GM10266 (cell line): ENCODE data around the gene LRRC45.

Experiments
- DNase-seq: peaks from one replicate; pipeline ENCODE4 v3.0.0; 2012; ENCODE audit errors: extremely low spot score
- TF ChIP-seq, protein P1 (sequence below): IDR thresholded peaks from 2 replicates; pipeline ENCODE4 v1.5.1; 2012; ENCODE audit warnings: mild to moderate bottlenecking, low read depth; ENCODE audit not compliant: control insufficient read depth, insufficient read depth; ENCODE audit errors: missing control alignments

LRRC45 gene

DNA sequence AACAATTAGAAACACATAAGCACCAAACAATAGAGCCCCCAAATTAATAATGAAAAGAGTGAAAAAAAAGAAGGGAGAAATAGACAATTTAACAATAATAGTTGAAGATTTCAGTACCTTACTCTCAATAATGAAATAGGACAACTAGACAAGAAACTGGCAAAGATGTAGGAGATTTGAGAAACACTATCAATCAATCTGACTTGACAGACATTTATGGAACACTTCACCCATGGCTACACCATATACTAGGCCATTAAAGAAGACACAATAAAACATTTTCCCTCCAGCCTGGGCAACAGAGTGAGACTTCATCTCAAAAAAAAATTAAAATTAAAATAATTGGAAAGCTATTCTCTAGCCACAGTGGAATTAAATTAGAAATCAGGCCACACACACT lies 47.5 kb downstream of the LRRC45 start:
- no peak for DNase-seq
- TF ChIP-seq, protein P1, sequence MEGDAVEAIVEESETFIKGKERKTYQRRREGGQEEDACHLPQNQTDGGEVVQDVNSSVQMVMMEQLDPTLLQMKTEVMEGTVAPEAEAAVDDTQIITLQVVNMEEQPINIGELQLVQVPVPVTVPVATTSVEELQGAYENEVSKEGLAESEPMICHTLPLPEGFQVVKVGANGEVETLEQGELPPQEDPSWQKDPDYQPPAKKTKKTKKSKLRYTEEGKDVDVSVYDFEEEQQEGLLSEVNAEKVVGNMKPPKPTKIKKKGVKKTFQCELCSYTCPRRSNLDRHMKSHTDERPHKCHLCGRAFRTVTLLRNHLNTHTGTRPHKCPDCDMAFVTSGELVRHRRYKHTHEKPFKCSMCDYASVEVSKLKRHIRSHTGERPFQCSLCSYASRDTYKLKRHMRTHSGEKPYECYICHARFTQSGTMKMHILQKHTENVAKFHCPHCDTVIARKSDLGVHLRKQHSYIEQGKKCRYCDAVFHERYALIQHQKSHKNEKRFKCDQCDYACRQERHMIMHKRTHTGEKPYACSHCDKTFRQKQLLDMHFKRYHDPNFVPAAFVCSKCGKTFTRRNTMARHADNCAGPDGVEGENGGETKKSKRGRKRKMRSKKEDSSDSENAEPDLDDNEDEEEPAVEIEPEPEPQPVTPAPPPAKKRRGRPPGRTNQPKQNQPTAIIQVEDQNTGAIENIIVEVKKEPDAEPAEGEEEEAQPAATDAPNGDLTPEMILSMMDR: no peak

DNA sequence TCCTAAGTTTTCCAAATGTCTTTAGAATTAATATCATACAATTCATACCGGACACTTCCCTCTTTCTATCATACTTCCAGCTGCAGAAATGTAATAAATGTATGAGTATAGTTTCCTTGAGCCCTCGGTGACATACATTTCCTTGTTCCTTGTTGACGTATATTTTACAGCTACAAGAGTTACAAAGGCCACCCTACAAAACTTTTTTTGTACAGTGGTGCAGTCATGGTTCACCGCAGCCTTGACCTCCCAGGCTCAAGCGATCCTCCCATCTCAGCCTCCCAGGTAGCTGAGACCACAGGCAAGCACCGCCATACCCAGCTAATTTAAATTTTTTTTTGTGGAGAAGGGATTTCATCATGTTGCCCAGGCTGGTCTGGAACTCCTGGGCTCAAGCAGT lies 49.7 kb downstream of the LRRC45 start:
- DNase-seq: no peak
- TF ChIP-seq, protein P1: no peak

DNA sequence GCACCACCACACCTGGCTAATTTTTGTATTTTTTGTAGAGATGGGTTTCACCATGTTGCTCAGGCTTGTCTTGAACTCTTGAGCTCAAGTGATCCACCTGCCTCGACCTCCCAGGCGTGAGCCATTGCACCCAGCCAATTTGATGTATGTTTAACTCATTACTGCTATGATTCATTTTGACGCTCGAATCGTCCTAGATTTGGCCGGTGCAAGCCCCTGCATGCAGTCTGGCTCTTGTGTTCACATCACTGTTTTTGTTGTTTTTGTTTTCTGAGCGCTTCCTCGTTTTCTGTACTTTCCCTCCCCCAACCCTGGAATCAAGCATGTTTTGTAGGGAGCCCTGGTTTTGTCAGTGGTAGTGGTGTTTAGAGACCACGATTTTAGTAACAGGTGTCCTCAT lies 50.3 kb downstream of the LRRC45 start:
- TF ChIP-seq, protein P1: no peak
- DNase-seq: no peak

DNA sequence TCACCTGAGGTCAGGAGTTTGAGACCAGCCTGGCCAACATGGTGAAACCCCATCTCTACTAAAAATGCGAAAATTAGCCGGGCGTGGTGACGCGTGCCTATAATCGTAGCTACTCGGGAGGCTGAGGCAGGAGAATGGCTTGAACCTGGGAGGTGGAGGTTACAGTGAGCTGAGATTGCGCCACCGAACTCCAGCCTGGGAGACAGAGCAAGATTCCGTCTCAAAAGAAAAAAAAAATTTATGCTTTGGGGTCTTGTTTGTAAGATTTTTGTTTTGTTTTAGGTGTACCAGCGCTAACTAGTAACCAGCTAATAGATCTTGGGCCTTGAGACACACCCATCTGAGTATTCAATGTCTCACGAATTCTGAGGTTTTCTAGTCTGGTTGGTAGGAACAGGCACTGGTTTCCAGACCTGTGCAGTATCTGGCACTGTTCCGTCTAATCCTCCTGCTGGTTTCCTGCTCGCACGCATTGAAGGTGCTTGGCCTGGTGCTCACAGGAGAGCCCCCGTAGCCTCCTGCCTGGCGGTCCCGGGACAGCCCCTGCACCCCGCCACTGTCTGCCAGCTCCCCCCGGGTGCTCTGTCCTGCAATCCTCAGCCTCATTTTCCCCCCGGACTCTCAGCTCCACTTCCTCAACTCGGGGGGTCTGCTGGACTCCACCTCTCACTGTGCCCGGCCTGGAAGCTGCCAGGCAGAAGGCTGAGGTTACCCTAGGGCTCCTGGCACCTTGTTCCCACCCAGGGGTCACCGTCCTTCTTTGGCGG lies 53.1 kb downstream of the LRRC45 start:
- no peak for DNase-seq
- TF ChIP-seq, protein P1: no peak

DNA sequence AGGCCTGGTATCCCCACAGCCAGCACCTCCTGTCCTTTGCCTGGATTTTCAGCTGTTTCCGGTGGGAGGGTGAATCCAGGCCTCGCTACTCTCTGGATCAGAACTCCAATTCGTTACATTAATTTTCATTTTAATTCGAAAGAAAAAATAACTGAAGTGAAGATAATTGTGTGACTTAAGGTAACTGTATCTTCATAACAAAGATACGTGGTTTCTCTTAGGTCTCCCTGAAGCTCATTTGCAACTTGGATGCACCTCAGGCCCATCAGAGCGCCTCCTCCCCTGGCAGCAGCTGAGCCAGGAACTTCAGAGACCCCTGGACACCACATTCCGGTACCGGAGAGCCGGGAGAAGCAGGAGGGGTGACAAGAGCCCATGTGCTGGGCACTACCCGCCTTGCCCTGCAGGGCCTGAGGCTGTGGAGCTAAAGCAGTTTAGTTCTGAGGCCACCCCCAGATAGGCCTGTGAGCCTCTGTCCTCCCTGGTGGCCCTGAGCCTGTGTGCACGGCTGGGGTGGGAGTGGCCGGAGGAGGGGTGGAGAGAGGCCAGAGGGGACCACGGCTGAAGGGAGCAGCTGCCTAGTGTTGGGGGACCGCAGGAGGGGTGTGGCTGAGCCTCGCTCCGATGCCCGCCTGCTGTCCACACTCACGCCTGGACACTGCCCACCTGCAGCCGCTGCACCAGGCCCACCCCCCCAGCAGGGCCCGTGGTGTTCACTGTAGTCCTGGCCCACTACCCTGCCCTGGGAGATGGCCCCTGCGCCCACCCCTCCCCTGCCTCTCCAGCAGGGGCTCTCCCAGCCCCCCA lies 53.9 kb downstream of the LRRC45 start:
- TF ChIP-seq, protein P1: no peak
- no peak for DNase-seq

DNA sequence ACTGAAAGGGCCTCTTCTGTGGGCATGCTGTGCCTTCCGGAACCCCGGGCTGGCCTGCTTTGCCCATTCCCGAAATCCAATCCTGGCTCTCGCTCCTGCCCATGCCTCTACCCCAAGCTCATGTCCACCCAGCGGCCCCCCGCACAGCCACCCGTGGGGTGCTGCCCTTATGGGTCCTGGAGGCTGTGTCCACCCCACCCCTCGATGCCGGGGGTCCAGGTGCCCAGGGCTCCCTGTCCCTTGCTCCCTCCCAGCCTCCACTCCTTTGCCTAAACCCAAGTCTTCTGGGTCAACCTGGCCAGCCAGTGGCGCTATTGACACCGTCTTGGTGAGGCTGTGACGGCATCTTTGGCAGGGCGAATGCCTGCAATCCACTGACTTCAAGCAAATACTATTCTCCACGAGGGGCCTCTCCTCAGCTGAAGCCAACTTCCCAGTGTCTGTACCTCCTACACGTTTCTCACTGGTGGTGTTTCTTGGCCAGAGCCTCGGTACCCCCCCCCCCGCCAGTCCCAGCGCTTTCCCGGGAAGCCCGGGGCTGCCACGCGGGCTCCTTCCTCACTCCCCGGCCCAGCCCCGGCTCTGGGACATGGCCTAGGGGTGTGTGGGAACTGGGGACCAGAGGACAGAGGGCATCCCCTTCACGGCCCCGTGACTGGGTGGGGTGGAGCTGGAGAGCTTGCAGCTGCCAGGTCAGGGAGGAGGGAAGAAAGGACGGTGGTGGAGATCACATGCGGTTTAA lies 54.7 kb downstream of the LRRC45 start:
- no peak for DNase-seq
- TF ChIP-seq, protein P1: no peak
